H1 (cell line): ENCODE measurements around the gene NDC80. TPM values are rescaled to one million over a fixed set of nuclear protein-coding genes. Genes with fewer than 3 reads are reported as not detected.

Source experiments
- CTCF ChIA-PET: fragments of 300-600 bp; sonication (Branson Sonifier 250); formaldehyde crosslinking; loops from one replicate; lab custom pipeline; 2021; ENCODE audit not compliant: partially characterized antibody; lab: Charles Lee
- POLR2A ChIA-PET: fragments of 300-600 bp; sonication (Branson Sonifier 250); formaldehyde crosslinking; loops from one replicate; lab custom pipeline; 2021; ENCODE audit warnings: inconsistent platforms; ENCODE audit not compliant: partially characterized antibody; lab: Charles Lee
- DNase-seq, 2 experiments: peaks; one replicate each; pipeline versions ENCODE4 v3.0.0 to v3.0.0-alpha.2; 2010 to 2022; ENCODE audit warnings: low spot score in 2 of 2, low read depth in 1 of 2, mixed read lengths in 1 of 2
- FAIRE-seq: peaks from 2 replicates; lab custom pipeline; 2011; peaks lifted over from hg19 to GRCh38; lab: Jason Lieb, UNC
- H2AFZ ChIP-seq: 2 replicates; pipeline ENCODE4 v1.8.1; 2012; ENCODE audit warnings: low read length, inconsistent platforms
- H2AK5ac ChIP-seq: 2 replicates; pipeline ENCODE4 v1.6.1; 2013; ENCODE audit warnings: low read depth, low read length
- H2BK120ac ChIP-seq: replicated peaks from 2 replicates; pipeline ENCODE3; 2013; ENCODE audit warnings: low read depth, low read length, inconsistent platforms
- H2BK12ac ChIP-seq: 2 replicates; pipeline ENCODE4 v1.6.1; 2013; ENCODE audit warnings: low read depth, low read length
- H2BK15ac ChIP-seq: 2 replicates; pipeline ENCODE4 v1.6.1; 2013; ENCODE audit warnings: low read length
- H2BK20ac ChIP-seq: 2 replicates; pipeline ENCODE4 v1.6.1; 2013; ENCODE audit warnings: low read length
- H2BK5ac ChIP-seq: 2 replicates; pipeline ENCODE4 v1.6.1; 2013; ENCODE audit warnings: low read depth, low read length
- H3K14ac ChIP-seq: 2 replicates; pipeline ENCODE4 v1.6.1; 2013; ENCODE audit warnings: inconsistent platforms; ENCODE audit not compliant: insufficient read length
- H3K18ac ChIP-seq: 2 replicates; pipeline ENCODE4 v1.6.1; 2013; ENCODE audit warnings: low read length; ENCODE audit errors: extremely low read depth
- H3K23ac ChIP-seq: 2 replicates; pipeline ENCODE4 v1.6.1; 2013; ENCODE audit warnings: inconsistent platforms; ENCODE audit not compliant: insufficient read length
- H3K23me2 ChIP-seq: 2 replicates; pipeline ENCODE4 v1.6.1; 2013; ENCODE audit warnings: low read depth, low read length
- H3K27ac ChIP-seq: 2 replicates; pipeline ENCODE4 v1.6.1; 2011; ENCODE audit warnings: low read depth, low read length, inconsistent platforms
- H3K27me3 ChIP-seq, 4 experiments: replicated peaks in 1 of 4; 1 replicate in 1 of 4; 2 replicates in 3 of 4; pipeline versions ENCODE4 v1.6.1 to v1.8.1; 2011 to 2013; ENCODE audit warnings: low read length in 3 of 4, mild to moderate bottlenecking in 3 of 4, inconsistent platforms in 2 of 4, mixed read lengths in 2 of 4, moderate library complexity in 1 of 4; ENCODE audit not compliant: control insufficient read depth in 3 of 4, insufficient read depth in 3 of 4; ENCODE audit errors: extremely low read depth in 1 of 4
- H3K36me3 ChIP-seq, 4 experiments: 2 replicates each; pipeline versions ENCODE4 v1.6.1 to v1.8.1; 2011 to 2013; ENCODE audit warnings: mild to moderate bottlenecking in 4 of 4, low read length in 3 of 4, moderate library complexity in 2 of 4, control low read depth in 1 of 4, inconsistent platforms in 1 of 4; ENCODE audit not compliant: insufficient read depth in 4 of 4, control insufficient read depth in 2 of 4
- H3K4ac ChIP-seq: replicated peaks from 2 replicates; pipeline ENCODE3; 2013; ENCODE audit warnings: low read length, low read depth, mixed read lengths, inconsistent platforms; ENCODE audit not compliant: insufficient read length
- H3K4me1 ChIP-seq, 4 experiments: replicated peaks in 1 of 4; 1 replicate in 1 of 4; 2 replicates in 3 of 4; pipeline versions ENCODE4 v1.6.1 to v1.8.1; 2011 to 2013; ENCODE audit warnings: low read length in 3 of 4, inconsistent platforms in 2 of 4, mixed read lengths in 1 of 4; ENCODE audit not compliant: insufficient read depth in 4 of 4, control insufficient read depth in 3 of 4
- H3K4me2 ChIP-seq, 2 experiments: 2 replicates each; pipeline versions ENCODE4 v1.6.1 to v1.8.1; 2011 to 2013; ENCODE audit warnings: low read depth in 2 of 2, low read length in 2 of 2, control low read depth in 1 of 2, inconsistent platforms in 1 of 2, mild to moderate bottlenecking in 1 of 2; ENCODE audit not compliant: insufficient read depth in 1 of 2
- H3K4me3 ChIP-seq, 4 experiments: fragments of 200-600, 300-600 bp in 1 of 4; sonication (generic), shearing (Covaris generic), sonication (Bioruptor Twin) in 1 of 4; 2 replicates each; pipeline versions ENCODE4 v1.5.1 to v1.8.1; 2011 to 2016; ENCODE audit warnings: low read length in 4 of 4, low read depth in 3 of 4, control low read depth in 2 of 4, inconsistent platforms in 2 of 4, mild to moderate bottlenecking in 2 of 4, mixed read lengths in 1 of 4, moderate library complexity in 1 of 4; ENCODE audit not compliant: insufficient read depth in 2 of 4; ENCODE audit errors: extremely low read depth in 1 of 4
- H3K56ac ChIP-seq: replicated peaks from 2 replicates; pipeline ENCODE3; 2013; ENCODE audit warnings: low read depth, mild to moderate bottlenecking, mixed read lengths, low read length, inconsistent platforms; ENCODE audit not compliant: insufficient read length
- H3K79me1 ChIP-seq: 2 replicates; pipeline ENCODE4 v1.6.1; 2013; ENCODE audit warnings: low read depth, low read length, control low read depth
- H3K79me2 ChIP-seq, 2 experiments: 2 replicates each; pipeline versions ENCODE4 v1.6.1 to v1.8.1; 2012 to 2013; ENCODE audit warnings: low read length in 2 of 2, mild to moderate bottlenecking in 2 of 2, inconsistent platforms in 1 of 2; ENCODE audit not compliant: insufficient read depth in 2 of 2, control insufficient read depth in 1 of 2
- H3K9ac ChIP-seq, 4 experiments: replicated peaks in 1 of 4; 1 replicate in 1 of 4; 2 replicates in 3 of 4; pipeline versions ENCODE4 v1.6.1 to v1.8.1; 2011 to 2013; ENCODE audit warnings: low read depth in 3 of 4, low read length in 3 of 4, control low read depth in 2 of 4, mild to moderate bottlenecking in 2 of 4, moderate library complexity in 2 of 4, inconsistent platforms in 1 of 4; ENCODE audit errors: extremely low read depth in 1 of 4
- H3K9me3 ChIP-seq, 2 experiments: 2 replicates each; pipeline versions ENCODE4 v1.6.1 to v1.8.1; 2012 to 2013; ENCODE audit warnings: mild to moderate bottlenecking in 2 of 2, moderate library complexity in 2 of 2, control low read depth in 1 of 2, inconsistent platforms in 1 of 2, low read depth in 1 of 2, low read length in 1 of 2, mixed read lengths in 1 of 2; ENCODE audit not compliant: insufficient read depth in 2 of 2
- H4K20me1 ChIP-seq, 2 experiments: replicated peaks in 1 of 2; 2 replicates each; pipeline versions ENCODE3 to v1.8.1; 2011 to 2013; ENCODE audit warnings: inconsistent platforms in 2 of 2, low read length in 2 of 2, mild to moderate bottlenecking in 1 of 2; ENCODE audit not compliant: insufficient read depth in 2 of 2, control insufficient read depth in 1 of 2
- H4K5ac ChIP-seq: 2 replicates; pipeline ENCODE4 v1.6.1; 2013; ENCODE audit warnings: low read length, low read depth, mixed read lengths, inconsistent platforms; ENCODE audit not compliant: insufficient read length
- H4K8ac ChIP-seq: 2 replicates; pipeline ENCODE4 v1.8.0; 2013; ENCODE audit warnings: mild to moderate bottlenecking, moderate library complexity, low read length, inconsistent platforms; ENCODE audit not compliant: insufficient read depth; ENCODE audit errors: extremely low read depth
- H4K91ac ChIP-seq: replicated peaks from 2 replicates; pipeline ENCODE3; 2013; ENCODE audit warnings: low read length, mixed read lengths, inconsistent platforms; ENCODE audit not compliant: insufficient read length
- EP300 ChIP-seq, 2 experiments: IDR thresholded peaks; 1 replicate in 1 of 2; 2 replicates in 1 of 2; pipeline ENCODE4 v1.6.1; 2011 to 2012; ENCODE audit warnings: low read depth in 2 of 2, low read length in 2 of 2, mild to moderate bottlenecking in 2 of 2, borderline replicate concordance in 1 of 2, inconsistent platforms in 1 of 2, moderate library complexity in 1 of 2
- WGBS, 2 experiments: shearing (Covaris generic) in 1 of 2; methylation state at CpG; one replicate each; pipeline versions ENCODE4 v1.1.6 to v1.1.7; 2013 to 2015; ENCODE audit warnings: low lambda C conversion rate in 2 of 2, mixed read lengths in 2 of 2, inconsistent platforms in 1 of 2, low coverage in 1 of 2, missing lambda C conversion rate in 1 of 2; ENCODE audit not compliant: insufficient replicate concordance in 2 of 2, insufficient coverage in 1 of 2, insufficient read length in 1 of 2; ENCODE audit errors: extremely low coverage in 1 of 2, missing lambda C conversion rate in 1 of 2; 5-methylcytosine and 5-hydroxymethylcytosine counted together
- polyA plus RNA-seq, 7 experiments: library from polyadenylated mRNA; depleted of rRNA in 3 of 7; stranded (reverse) in 5 of 7; unstranded in 2 of 7; fragments of >200 nt in 5 of 7; fragments of 200-250 nt in 2 of 7; gene quantifications; 1 replicate in 5 of 7; 2 replicates in 1 of 7; 4 replicates in 1 of 7; pipeline versions ENCODE4 v1.2.1 to v1.2.3, GENCODE V29; 2011 to 2013; ENCODE audit warnings: missing spikeins in 2 of 7, mixed read lengths in 2 of 7
- total RNA-seq: library from RNA; stranded (reverse); fragmentation: NEBNext Ultra II Directional; extraction: Animal tissue kit (Norgen Biotek cat#: 25700); gene quantifications from 2 replicates; pipeline ENCODE4 v1.2.1, GENCODE V29; 2021
- TF ChIP-seq, protein P1 (sequence below), 3 experiments: IDR thresholded peaks; 1 replicate in 2 of 3; 2 replicates in 1 of 3; pipeline versions ENCODE4 v1.5.1 to v1.6.1; 2011; ENCODE audit warnings: low read length in 3 of 3, mild to moderate bottlenecking in 3 of 3, inconsistent platforms in 2 of 3, low read depth in 1 of 3, moderate library complexity in 1 of 3; ENCODE audit not compliant: insufficient read depth in 1 of 3; ENCODE audit errors: control extremely low read depth in 1 of 3

The NDC80 gene
- total and polyA plus RNA-seq, 2 of the 8 experiments (the other 6 are each of a cell fraction or from before 2014, with no cell fraction given): 11.0 to 45.0 TPM

DNA sequence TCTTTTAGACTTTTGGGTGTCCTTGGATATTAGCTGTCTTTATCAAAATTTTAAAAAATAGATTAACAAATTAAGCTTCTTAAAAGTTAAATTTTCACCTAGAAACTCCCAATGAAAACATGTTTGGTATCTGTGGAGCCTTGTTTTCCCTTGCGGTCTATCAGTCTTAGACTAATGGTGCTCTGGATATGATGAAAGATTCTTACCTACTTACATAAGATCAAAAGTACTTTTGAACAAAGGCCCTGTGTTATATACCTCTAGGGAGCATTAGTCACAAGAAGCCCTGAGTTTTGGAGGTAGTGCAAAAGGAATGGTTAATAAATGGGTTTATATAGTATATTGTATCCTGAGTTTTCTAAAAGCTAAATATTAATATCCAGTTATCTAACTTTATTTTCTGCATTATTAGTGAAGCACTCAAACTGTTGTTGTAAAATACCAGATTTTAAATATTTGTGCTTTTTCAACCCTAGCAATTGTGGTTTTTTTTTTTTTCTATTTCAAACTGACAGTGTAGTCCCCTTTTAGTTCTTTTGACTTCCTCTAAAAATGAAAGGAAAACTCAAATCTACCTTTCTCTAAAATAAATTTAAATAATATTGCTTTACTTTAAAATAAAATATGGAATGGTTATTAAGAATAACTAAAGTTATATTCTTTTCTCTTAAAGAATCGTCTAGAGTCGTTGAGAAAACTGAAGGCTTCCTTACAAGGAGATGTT, 18.1 kb downstream of the NDC80 start:
- Histone ChIP-seq H3K23ac (no peak overlapping the region), H3K4me1 (no peaks in the 10 kb centered on the region), H3K9me3 (no peaks in the 10 kb centered on the region), H3K14ac (no peak overlapping the region), H4K5ac (no peak overlapping the region), H3K9ac (no peak overlapping the region), H3K4ac (no peak overlapping the region), H2BK120ac (no peak overlapping the region), H3K23me2 (no peaks in the 10 kb centered on the region), H2BK12ac (no peak overlapping the region), H2BK20ac (no peak overlapping the region), H3K79me2 (no peaks in the 10 kb centered on the region), H3K56ac (no peak overlapping the region), H2BK15ac (no peak overlapping the region), H4K20me1 (peaks cover 0 to 2% of the 10 kb centered on the region in 2 experiments), H4K91ac (no peak overlapping the region), H2AK5ac (no peak overlapping the region), H3K27ac (no peak overlapping the region), H3K4me2 (no peak overlapping the region), H3K4me3 (no peak overlapping the region), H3K18ac (no peak overlapping the region), H3K79me1 (no peaks in the 10 kb centered on the region), H2AFZ (no peak overlapping the region), H2BK5ac (no peak overlapping the region), H4K8ac (no peak overlapping the region), H3K36me3 (peaks cover 14 to 84% (median 45%) of the 10 kb centered on the region in 4 experiments), H3K27me3 (peaks cover 0 to 1% (median 0%) of the 10 kb centered on the region in 4 experiments; a peak in 1 of 7 replicates)
- whole genome bisulfite sequencing, 2 experiments: 84% methylated on average over 3 of the region's 3 CpGs; no CpG with 5 or more reads in 1 of the 2 experiments
- POLR2A ChIA-PET: interaction anchor here (1.0 to 1.4 kb wide), 2 partner anchors 15 to 19 kb away, joined by 3 to 4 read pairs; partner anchors contain the start of genes METTL4 and NDC80
- CTCF ChIA-PET: interaction anchor here (0.6 to 1.0 kb wide), 2 partner anchors 10 to 18 kb away, joined by 3 read pairs; no protein-coding TSS in a partner anchor
- TF ChIP-seq, protein P1, sequence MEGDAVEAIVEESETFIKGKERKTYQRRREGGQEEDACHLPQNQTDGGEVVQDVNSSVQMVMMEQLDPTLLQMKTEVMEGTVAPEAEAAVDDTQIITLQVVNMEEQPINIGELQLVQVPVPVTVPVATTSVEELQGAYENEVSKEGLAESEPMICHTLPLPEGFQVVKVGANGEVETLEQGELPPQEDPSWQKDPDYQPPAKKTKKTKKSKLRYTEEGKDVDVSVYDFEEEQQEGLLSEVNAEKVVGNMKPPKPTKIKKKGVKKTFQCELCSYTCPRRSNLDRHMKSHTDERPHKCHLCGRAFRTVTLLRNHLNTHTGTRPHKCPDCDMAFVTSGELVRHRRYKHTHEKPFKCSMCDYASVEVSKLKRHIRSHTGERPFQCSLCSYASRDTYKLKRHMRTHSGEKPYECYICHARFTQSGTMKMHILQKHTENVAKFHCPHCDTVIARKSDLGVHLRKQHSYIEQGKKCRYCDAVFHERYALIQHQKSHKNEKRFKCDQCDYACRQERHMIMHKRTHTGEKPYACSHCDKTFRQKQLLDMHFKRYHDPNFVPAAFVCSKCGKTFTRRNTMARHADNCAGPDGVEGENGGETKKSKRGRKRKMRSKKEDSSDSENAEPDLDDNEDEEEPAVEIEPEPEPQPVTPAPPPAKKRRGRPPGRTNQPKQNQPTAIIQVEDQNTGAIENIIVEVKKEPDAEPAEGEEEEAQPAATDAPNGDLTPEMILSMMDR (IDR thresholded peaks at IDR 0.05; ENCODE audit: control extremely low read depth in 1 of 3, insufficient read depth in 1 of 3, low read depth in 1 of 3, low read length in 3 of 3): no peak
- no peak for TF ChIP-seq EP300 (IDR thresholded peaks at IDR 0.05; ENCODE audit: borderline replicate concordance in 1 of 2, low read depth in 2 of 2, low read length in 2 of 2)
- FAIRE-seq: no peak
- no peak for DNase-seq
